Measurements from ENCODE around the gene GPR78.
A peak's percentile ranks its signal among the peaks of the same experiment; 100 is the strongest.

The GPR78 gene

GRCh38 chr4:8594097-8595038 is 14.2 kb downstream of the GPR78 start:
- Mint-ChIP-seq H3K36me3 (ENCODE audit: low read depth) (no peaks in the 10 kb centered on the region), H3K9me3 (no peaks in the 10 kb centered on the region), H3K27me3 (ENCODE audit: low read depth, poor library complexity) (peaks cover 49% of the 10 kb centered on the region), H3K4me3 (peak overlapping the region; percentile 78), H3K27ac (no peak overlapping the region), H3K4me1 (peaks cover 42% of the 10 kb centered on the region)
- peak; percentile 70 for DNase-seq
- TF ChIP-seq CTCF (IDR thresholded peaks at IDR 0.05) = peak; percentile 75

GRCh38 chr4:8595237-8596087 is 15.3 kb downstream of the GPR78 start:
- no peak overlapping the region for H3K27ac Mint-ChIP-seq
- H3K36me3 Mint-ChIP-seq (ENCODE audit: low read depth) = no peaks in the 10 kb centered on the region
- no peak overlapping the region for H3K4me3 Mint-ChIP-seq
- no peak for DNase-seq
- H3K27me3 Mint-ChIP-seq (ENCODE audit: low read depth, poor library complexity) = peaks cover 42% of the 10 kb centered on the region
- TF ChIP-seq CTCF (IDR thresholded peaks at IDR 0.05) = no peak
- H3K9me3 Mint-ChIP-seq = no peaks in the 10 kb centered on the region
- peaks cover 37% of the 10 kb centered on the region for H3K4me1 Mint-ChIP-seq

GRCh38 chr4:8596891-8597290 is 16.7 kb downstream of the GPR78 start:
- peaks cover 23% of the 10 kb centered on the region for H3K4me1 Mint-ChIP-seq
- no peak overlapping the region for H3K27ac Mint-ChIP-seq
- TF ChIP-seq CTCF (IDR thresholded peaks at IDR 0.05) = no peak
- no peak for DNase-seq
- no peaks in the 10 kb centered on the region for H3K36me3 Mint-ChIP-seq (ENCODE audit: low read depth)
- H3K4me3 Mint-ChIP-seq = no peak overlapping the region
- peaks cover 29% of the 10 kb centered on the region for H3K27me3 Mint-ChIP-seq (ENCODE audit: low read depth, poor library complexity)
- no peaks in the 10 kb centered on the region for H3K9me3 Mint-ChIP-seq

GRCh38 chr4:8597319-8597718 is 17.1 kb downstream of the GPR78 start:
- no peak for TF ChIP-seq CTCF (IDR thresholded peaks at IDR 0.05)
- H3K27me3 Mint-ChIP-seq (ENCODE audit: low read depth, poor library complexity) = peaks cover 24% of the 10 kb centered on the region
- H3K36me3 Mint-ChIP-seq (ENCODE audit: low read depth) = no peaks in the 10 kb centered on the region
- no peaks in the 10 kb centered on the region for H3K9me3 Mint-ChIP-seq
- no peak overlapping the region for H3K27ac Mint-ChIP-seq
- no peak for DNase-seq
- peaks cover 21% of the 10 kb centered on the region for H3K4me1 Mint-ChIP-seq
- H3K4me3 Mint-ChIP-seq = no peak overlapping the region

- no peak for DNase-seq
- Mint-ChIP-seq H3K4me1 (peaks cover 21% of the 10 kb centered on the region), H3K36me3 (ENCODE audit: low read depth) (no peaks in the 10 kb centered on the region), H3K4me3 (no peak overlapping the region), H3K27me3 (ENCODE audit: low read depth, poor library complexity) (peaks cover 22% of the 10 kb centered on the region), H3K27ac (no peak overlapping the region), H3K9me3 (no peaks in the 10 kb centered on the region)
- no peak for TF ChIP-seq CTCF (IDR thresholded peaks at IDR 0.05)
Measured at GRCh38 chr4:8597791-8598190, 17.6 kb downstream of the GPR78 start.
